Liver (tissue), 9 donors: ENCODE results near the gene TXLNA. TPM values are rescaled to one million over a fixed set of nuclear protein-coding genes. Genes with fewer than 3 reads are reported as not detected.
A peak's percentile ranks its signal among the peaks of the same experiment; 100 is the strongest.

Experiments
- DNase-seq: peaks from one replicate; pipeline ENCODE4 v3.0.0-alpha.2; 2017; ENCODE audit warnings: low spot score
- H3K27ac ChIP-seq, 2 donors: one replicate each; pipeline ENCODE4 v1.7.0; 2013; ENCODE audit warnings: inconsistent platforms in 2 of 2, low read length in 2 of 2, control low read depth in 1 of 2, low read depth in 1 of 2, mild to moderate bottlenecking in 1 of 2
- H3K27me3 ChIP-seq, 4 donors: one replicate each; pipeline versions ENCODE4 v1.6.1 to v1.7.0; 2013; ENCODE audit warnings: low read length in 3 of 4, inconsistent platforms in 1 of 4, mild to moderate bottlenecking in 1 of 4, moderate library complexity in 1 of 4; ENCODE audit not compliant: control insufficient read depth in 4 of 4, insufficient read depth in 4 of 4
- H3K36me3 ChIP-seq, 4 donors: one replicate each; pipeline versions ENCODE4 v1.6.1 to v1.7.0; 2013; ENCODE audit warnings: low read length in 3 of 4, mild to moderate bottlenecking in 3 of 4, low read depth in 1 of 4, moderate library complexity in 1 of 4; ENCODE audit not compliant: control insufficient read depth in 4 of 4, insufficient read depth in 3 of 4
- H3K4me1 ChIP-seq, 4 donors: one replicate each; pipeline versions ENCODE4 v1.6.1 to v1.7.0; 2013; ENCODE audit warnings: low read length in 3 of 4, mild to moderate bottlenecking in 3 of 4, moderate library complexity in 1 of 4; ENCODE audit not compliant: control insufficient read depth in 4 of 4, insufficient read depth in 4 of 4
- H3K4me3 ChIP-seq, 3 donors: one replicate each; pipeline versions ENCODE4 v1.6.1 to v1.7.0; 2013; ENCODE audit warnings: low read length in 3 of 3, control low read depth in 1 of 3, low read depth in 1 of 3, mild to moderate bottlenecking in 1 of 3
- H3K9ac ChIP-seq, 2 donors: one replicate each; pipeline ENCODE4 v1.7.0; 2013; ENCODE audit warnings: low read length in 2 of 2, mild to moderate bottlenecking in 2 of 2, moderate library complexity in 2 of 2, control low read depth in 1 of 2, low read depth in 1 of 2
- H3K9me3 ChIP-seq, 4 donors: one replicate each; pipeline versions ENCODE4 v1.6.1 to v1.7.0; 2013; ENCODE audit warnings: low read length in 3 of 4; ENCODE audit not compliant: control insufficient read depth in 4 of 4
- EGR1 ChIP-seq, 2 donors: IDR thresholded peaks; 2 replicates each; pipeline ENCODE4 v1.6.1; 2016 to 2018; ENCODE audit warnings: antibody characterized with exemption in 2 of 2, low read depth in 2 of 2
- FOXA1 ChIP-seq: IDR thresholded peaks from 2 replicates; pipeline ENCODE4 v1.6.1; 2016; ENCODE audit warnings: antibody characterized with exemption
- FOXA2 ChIP-seq: IDR thresholded peaks from 2 replicates; pipeline ENCODE4 v1.6.1; 2016; ENCODE audit warnings: antibody characterized with exemption
- GABPA ChIP-seq, 2 donors: IDR thresholded peaks in 1 of 2; conservative IDR thresholded peaks in 1 of 2; 2 replicates each; pipeline ENCODE4 v1.6.1; 2016; ENCODE audit warnings: antibody characterized with exemption in 2 of 2, mild to moderate bottlenecking in 1 of 2, moderate library complexity in 1 of 2
- HNF4A ChIP-seq, 2 donors: conservative IDR thresholded peaks; 2 replicates each; pipeline ENCODE4 v1.6.1; 2016; ENCODE audit warnings: antibody characterized with exemption in 2 of 2, mild to moderate bottlenecking in 2 of 2
- HNF4G ChIP-seq: IDR thresholded peaks from 2 replicates; pipeline ENCODE4 v1.6.1; 2016; ENCODE audit warnings: antibody characterized with exemption
- JUND ChIP-seq, 2 donors: IDR thresholded peaks; 2 replicates each; pipeline ENCODE4 v1.6.1; 2016; ENCODE audit warnings: antibody characterized with exemption in 2 of 2
- MAX ChIP-seq: IDR thresholded peaks from 2 replicates; pipeline ENCODE4 v1.6.1; 2016; ENCODE audit warnings: antibody characterized with exemption
- NR2F2 ChIP-seq: IDR thresholded peaks from 2 replicates; pipeline ENCODE4 v1.6.1; 2016; ENCODE audit warnings: antibody characterized with exemption
- RAD21 ChIP-seq, 2 donors: IDR thresholded peaks; 2 replicates each; pipeline ENCODE4 v1.6.1; 2016; ENCODE audit warnings: antibody characterized with exemption in 2 of 2, mild to moderate bottlenecking in 2 of 2
- RXRA ChIP-seq, 2 donors: IDR thresholded peaks; 2 replicates each; pipeline ENCODE4 v1.6.1; 2017 to 2018; ENCODE audit warnings: antibody characterized with exemption in 2 of 2, mild to moderate bottlenecking in 1 of 2
- SP1 ChIP-seq: IDR thresholded peaks from 2 replicates; pipeline ENCODE4 v1.6.1; 2018; ENCODE audit warnings: antibody characterized with exemption, mild to moderate bottlenecking
- TAF1 ChIP-seq: conservative IDR thresholded peaks from 2 replicates; pipeline ENCODE4 v1.6.1; 2016; ENCODE audit warnings: antibody characterized with exemption, mild to moderate bottlenecking
- YY1 ChIP-seq: IDR thresholded peaks from 2 replicates; pipeline ENCODE4 v1.6.1; 2016; ENCODE audit warnings: antibody characterized with exemption, mild to moderate bottlenecking
- WGBS: extraction: QIAGEN DNeasy Blood & Tissue Kit; methylation state at CpG from one replicate; pipeline ENCODE4 v1.1.7; 2013; 5-methylcytosine and 5-hydroxymethylcytosine counted together
- polyA plus RNA-seq, 2 donors: library from polyadenylated mRNA; stranded (reverse) in 1 of 2; unstranded in 1 of 2; fragments of 200-250 nt in 1 of 2; fragments of >200 nt in 1 of 2; fragmentation: Nextera tagmentation in 1 of 2; extraction: Ambion mirVana in 1 of 2; gene quantifications; one replicate each; pipeline versions ENCODE4 v1.2.1 to v1.2.3, GENCODE V29; 2013 to 2015
- total RNA-seq, 2 donors: library from RNA; depleted of rRNA; stranded (reverse); fragments of >200 nt; gene quantifications; one replicate each; pipeline ENCODE4 v1.2.3, GENCODE V29; 2014
- TF ChIP-seq, protein P1 (sequence below): IDR thresholded peaks from 2 replicates; pipeline ENCODE4 v1.6.1; 2016; ENCODE audit warnings: antibody characterized with exemption, mild to moderate bottlenecking
- TF ChIP-seq, protein P2 (sequence below): IDR thresholded peaks from 2 replicates; pipeline ENCODE4 v1.6.1; 2016; ENCODE audit warnings: antibody characterized with exemption
- TF ChIP-seq, protein P3 (sequence below): IDR thresholded peaks from 2 replicates; pipeline ENCODE4 v1.6.1; 2016; ENCODE audit warnings: antibody characterized with exemption
- TF ChIP-seq, protein P4 (sequence below): fragments of 150-350 bp; IDR thresholded peaks from 2 replicates; pipeline ENCODE4 v1.5.1; 2017; ENCODE audit warnings: improper control_type of control experiment, low read depth, low read length; ENCODE audit not compliant: missing input control
- donor health status: healthy.
- donor health status: healthy.
- donor health status: healthy.
- donor health status: healthy.
- donor health status: healthy.

The TXLNA gene
- total and polyA plus RNA-seq, 4 donors = 17.9 to 46.7 (median 28.9) TPM

DNA sequence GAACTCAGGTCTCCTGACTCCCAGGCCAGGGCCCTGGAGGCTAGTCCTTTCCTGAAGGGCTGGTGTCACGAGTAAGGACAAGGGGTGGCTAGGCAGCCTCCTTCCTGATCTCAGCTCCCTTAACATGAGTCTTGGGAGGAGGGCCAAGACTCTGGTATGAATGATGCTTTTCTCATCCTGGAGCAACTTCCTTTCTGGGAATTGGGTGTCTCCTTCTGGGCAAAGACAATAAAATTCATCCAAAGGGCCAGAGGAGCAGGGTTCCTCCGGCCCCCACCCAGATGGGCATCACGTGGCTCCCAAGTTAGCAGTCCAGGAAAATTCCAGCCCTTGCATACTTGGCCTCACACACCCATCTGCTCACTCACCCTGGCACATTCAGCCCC is 67.4 kb downstream of the TXLNA start, which contains the start of gene FAM167B:
FAM167B (plus strand) TSS at position 335 of the 386 bp plus-strand sequence. CDS start 200 bp downstream, outside the sequence.
- H3K9ac ChIP-seq = peak within 1 kb of the TSS in 1 of 2 donors; percentile 47
- no peak for DNase-seq

More for the DNA sequence above, 67.4 kb downstream of the TXLNA start, which contains the start of gene FAM167B:
- Histone ChIP-seq H3K4me3 (no peak within 1 kb of the TSS), H3K9me3 (no peaks in the 10 kb centered on the region), H3K36me3 (no peaks in the 10 kb centered on the region), H3K4me1 (peaks cover 3 to 18% (median 10%) of the 10 kb centered on the region in 4 donors), H3K27ac (peak within 1 kb of the TSS; percentile 63 to 66), H3K27me3 (no peaks in the 10 kb centered on the region)
- TF ChIP-seq RAD21 (IDR thresholded peaks at IDR 0.05) (no peak), SP1 (peak; percentile 54), JUND (IDR thresholded peaks at IDR 0.05) (no peak), EGR1 (IDR thresholded peaks at IDR 0.05; ENCODE audit: low read depth in 2 of 2) (no peak), FOXA2 (no peak), MAX (peak; percentile 27), HNF4G (no peak), YY1 (no peak), GABPA (IDR thresholded peaks at IDR 0.05 in 1 of 2, conservative IDR thresholded peaks at IDR 0.05 in 1 of 2) (no peak), NR2F2 (peak; percentile 81), TAF1 (no peak), FOXA1 (no peak), RXRA (IDR thresholded peaks at IDR 0.05) (peak; percentile 36 to 69), HNF4A (conservative IDR thresholded peaks at IDR 0.05) (no peak)
- TF ChIP-seq, protein P1, sequence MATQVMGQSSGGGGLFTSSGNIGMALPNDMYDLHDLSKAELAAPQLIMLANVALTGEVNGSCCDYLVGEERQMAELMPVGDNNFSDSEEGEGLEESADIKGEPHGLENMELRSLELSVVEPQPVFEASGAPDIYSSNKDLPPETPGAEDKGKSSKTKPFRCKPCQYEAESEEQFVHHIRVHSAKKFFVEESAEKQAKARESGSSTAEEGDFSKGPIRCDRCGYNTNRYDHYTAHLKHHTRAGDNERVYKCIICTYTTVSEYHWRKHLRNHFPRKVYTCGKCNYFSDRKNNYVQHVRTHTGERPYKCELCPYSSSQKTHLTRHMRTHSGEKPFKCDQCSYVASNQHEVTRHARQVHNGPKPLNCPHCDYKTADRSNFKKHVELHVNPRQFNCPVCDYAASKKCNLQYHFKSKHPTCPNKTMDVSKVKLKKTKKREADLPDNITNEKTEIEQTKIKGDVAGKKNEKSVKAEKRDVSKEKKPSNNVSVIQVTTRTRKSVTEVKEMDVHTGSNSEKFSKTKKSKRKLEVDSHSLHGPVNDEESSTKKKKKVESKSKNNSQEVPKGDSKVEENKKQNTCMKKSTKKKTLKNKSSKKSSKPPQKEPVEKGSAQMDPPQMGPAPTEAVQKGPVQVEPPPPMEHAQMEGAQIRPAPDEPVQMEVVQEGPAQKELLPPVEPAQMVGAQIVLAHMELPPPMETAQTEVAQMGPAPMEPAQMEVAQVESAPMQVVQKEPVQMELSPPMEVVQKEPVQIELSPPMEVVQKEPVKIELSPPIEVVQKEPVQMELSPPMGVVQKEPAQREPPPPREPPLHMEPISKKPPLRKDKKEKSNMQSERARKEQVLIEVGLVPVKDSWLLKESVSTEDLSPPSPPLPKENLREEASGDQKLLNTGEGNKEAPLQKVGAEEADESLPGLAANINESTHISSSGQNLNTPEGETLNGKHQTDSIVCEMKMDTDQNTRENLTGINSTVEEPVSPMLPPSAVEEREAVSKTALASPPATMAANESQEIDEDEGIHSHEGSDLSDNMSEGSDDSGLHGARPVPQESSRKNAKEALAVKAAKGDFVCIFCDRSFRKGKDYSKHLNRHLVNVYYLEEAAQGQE = no peak
- TF ChIP-seq, protein P2, sequence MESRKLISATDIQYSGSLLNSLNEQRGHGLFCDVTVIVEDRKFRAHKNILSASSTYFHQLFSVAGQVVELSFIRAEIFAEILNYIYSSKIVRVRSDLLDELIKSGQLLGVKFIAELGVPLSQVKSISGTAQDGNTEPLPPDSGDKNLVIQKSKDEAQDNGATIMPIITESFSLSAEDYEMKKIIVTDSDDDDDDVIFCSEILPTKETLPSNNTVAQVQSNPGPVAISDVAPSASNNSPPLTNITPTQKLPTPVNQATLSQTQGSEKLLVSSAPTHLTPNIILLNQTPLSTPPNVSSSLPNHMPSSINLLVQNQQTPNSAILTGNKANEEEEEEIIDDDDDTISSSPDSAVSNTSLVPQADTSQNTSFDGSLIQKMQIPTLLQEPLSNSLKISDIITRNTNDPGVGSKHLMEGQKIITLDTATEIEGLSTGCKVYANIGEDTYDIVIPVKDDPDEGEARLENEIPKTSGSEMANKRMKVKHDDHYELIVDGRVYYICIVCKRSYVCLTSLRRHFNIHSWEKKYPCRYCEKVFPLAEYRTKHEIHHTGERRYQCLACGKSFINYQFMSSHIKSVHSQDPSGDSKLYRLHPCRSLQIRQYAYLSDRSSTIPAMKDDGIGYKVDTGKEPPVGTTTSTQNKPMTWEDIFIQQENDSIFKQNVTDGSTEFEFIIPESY = no peak
- TF ChIP-seq, protein P3, sequence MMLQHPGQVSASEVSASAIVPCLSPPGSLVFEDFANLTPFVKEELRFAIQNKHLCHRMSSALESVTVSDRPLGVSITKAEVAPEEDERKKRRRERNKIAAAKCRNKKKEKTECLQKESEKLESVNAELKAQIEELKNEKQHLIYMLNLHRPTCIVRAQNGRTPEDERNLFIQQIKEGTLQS = no peak
- TF ChIP-seq, protein P4, sequence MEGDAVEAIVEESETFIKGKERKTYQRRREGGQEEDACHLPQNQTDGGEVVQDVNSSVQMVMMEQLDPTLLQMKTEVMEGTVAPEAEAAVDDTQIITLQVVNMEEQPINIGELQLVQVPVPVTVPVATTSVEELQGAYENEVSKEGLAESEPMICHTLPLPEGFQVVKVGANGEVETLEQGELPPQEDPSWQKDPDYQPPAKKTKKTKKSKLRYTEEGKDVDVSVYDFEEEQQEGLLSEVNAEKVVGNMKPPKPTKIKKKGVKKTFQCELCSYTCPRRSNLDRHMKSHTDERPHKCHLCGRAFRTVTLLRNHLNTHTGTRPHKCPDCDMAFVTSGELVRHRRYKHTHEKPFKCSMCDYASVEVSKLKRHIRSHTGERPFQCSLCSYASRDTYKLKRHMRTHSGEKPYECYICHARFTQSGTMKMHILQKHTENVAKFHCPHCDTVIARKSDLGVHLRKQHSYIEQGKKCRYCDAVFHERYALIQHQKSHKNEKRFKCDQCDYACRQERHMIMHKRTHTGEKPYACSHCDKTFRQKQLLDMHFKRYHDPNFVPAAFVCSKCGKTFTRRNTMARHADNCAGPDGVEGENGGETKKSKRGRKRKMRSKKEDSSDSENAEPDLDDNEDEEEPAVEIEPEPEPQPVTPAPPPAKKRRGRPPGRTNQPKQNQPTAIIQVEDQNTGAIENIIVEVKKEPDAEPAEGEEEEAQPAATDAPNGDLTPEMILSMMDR = no peak
- 72% methylated on average over 3 of the region's 3 CpGs for WGBS
